Measurements from ENCODE around the gene HHATL.

Gene HHATL

GRCh38 chr3:42667523-42668412 lies 34.8 kb downstream of the HHATL start:
- TF ChIP-seq CTCF (IDR thresholded peaks at IDR 0.05; ENCODE audit: extremely low read depth, insufficient read depth, missing control alignments) = no peak
- in situ Hi-C loops (cut with MboI; ENCODE audit: low pct_unique_long_range_greater_than_20kb, low sequenced_read_pairs, unreplicated experiment) = no loop called here
- DNase-seq (ENCODE audit: low spot score) = no peak

- DNase-seq (ENCODE audit: low spot score) = no peak
- no peak for TF ChIP-seq CTCF (IDR thresholded peaks at IDR 0.05; ENCODE audit: extremely low read depth, insufficient read depth, missing control alignments)
- in situ Hi-C loops (cut with MboI; ENCODE audit: low pct_unique_long_range_greater_than_20kb, low sequenced_read_pairs, unreplicated experiment) = no loop called here
Measured at GRCh38 chr3:42667096-42667522, 35.5 kb downstream of the HHATL start.

GRCh38 chr3:42666577-42666998 lies 36.0 kb downstream of the HHATL start:
- TF ChIP-seq CTCF (IDR thresholded peaks at IDR 0.05; ENCODE audit: extremely low read depth, insufficient read depth, missing control alignments) = no peak

GRCh38 chr3:42666022-42666421 lies 36.6 kb downstream of the HHATL start:
- TF ChIP-seq CTCF (IDR thresholded peaks at IDR 0.05; ENCODE audit: extremely low read depth, insufficient read depth, missing control alignments) = no peak
- no peak for DNase-seq (ENCODE audit: low spot score)
- in situ Hi-C loops (cut with MboI; ENCODE audit: low pct_unique_long_range_greater_than_20kb, low sequenced_read_pairs, unreplicated experiment) = no loop called here

More at GRCh38 chr3:42666577-42666998, 36.0 kb downstream of the HHATL start:
- no peak for DNase-seq (ENCODE audit: low spot score)
- in situ Hi-C loops (cut with MboI; ENCODE audit: low pct_unique_long_range_greater_than_20kb, low sequenced_read_pairs, unreplicated experiment) = no loop called here

GRCh38 chr3:42665050-42665878 lies 37.3 kb downstream of the HHATL start:
- in situ Hi-C loops (cut with MboI; ENCODE audit: low pct_unique_long_range_greater_than_20kb, low sequenced_read_pairs, unreplicated experiment) = no loop called here
- DNase-seq (ENCODE audit: low spot score) = peak; percentile 37
- no peak for TF ChIP-seq CTCF (IDR thresholded peaks at IDR 0.05; ENCODE audit: extremely low read depth, insufficient read depth, missing control alignments)

GRCh38 chr3:42664438-42664803 lies 38.2 kb downstream of the HHATL start:
- DNase-seq (ENCODE audit: low spot score) = peak; percentile 26
- no peak for TF ChIP-seq CTCF (IDR thresholded peaks at IDR 0.05; ENCODE audit: extremely low read depth, insufficient read depth, missing control alignments)
- in situ Hi-C loops (cut with MboI; ENCODE audit: low pct_unique_long_range_greater_than_20kb, low sequenced_read_pairs, unreplicated experiment) = no loop called here
